Panc1 (cell line): ENCODE results near the gene FCSK. TPM values are rescaled to one million over a fixed set of nuclear protein-coding genes. Genes with fewer than 3 reads are reported as not detected.

ENCODE experiments used
- ATAC-seq: fragments of 200-7000 bp; cut with Tn5 transposase; 2 replicates; pipeline ENCODE4 v1.9.1; 2020; ENCODE audit warnings: mild to moderate bottlenecking, moderate library complexity
- BruUV-seq: library from RNA; stranded (reverse); fragments of 400-500 nt; replicated peaks from 2 replicates; lab custom pipeline; 2021; lab: Mats Ljungman, UMichigan
- CTCF ChIA-PET: fragments of 300-600 bp; sonication (Branson Sonifier 250); formaldehyde crosslinking; loops from one replicate; lab custom pipeline; 2022; ENCODE audit warnings: antibody characterized with exemption; lab: Charles Lee
- POLR2A ChIA-PET: fragments of 300-600 bp; sonication (Branson Sonifier 250); formaldehyde crosslinking; loops from one replicate; lab custom pipeline; 2022; ENCODE audit warnings: antibody characterized with exemption; lab: Charles Lee
- DNase-seq: peaks from one replicate; pipeline ENCODE4 v3.0.0-alpha.2; 2010; ENCODE audit warnings: low read depth, low spot score
- H3K27ac ChIP-seq: 2 replicates; pipeline ENCODE4 v1.5.1; 2011; ENCODE audit warnings: mild to moderate bottlenecking, low read length, inconsistent platforms
- H3K27me3 ChIP-seq: fragments of 200-500 bp; sonication (Bioruptor generic); 2 replicates; pipeline ENCODE4 v1.6.0; 2014; ENCODE audit warnings: low read length, inconsistent platforms; ENCODE audit not compliant: control insufficient read depth, insufficient read depth
- H3K36me3 ChIP-seq: fragments of 200-500 bp; sonication (Bioruptor generic); 2 replicates; pipeline ENCODE4 v1.5.1; 2014; ENCODE audit warnings: inconsistent platforms, mild to moderate bottlenecking, low read length, moderate library complexity; ENCODE audit not compliant: control insufficient read depth, insufficient read depth
- H3K4me1 ChIP-seq: 2 replicates; pipeline ENCODE4 v1.5.1; 2011; ENCODE audit warnings: inconsistent platforms, mild to moderate bottlenecking, low read length, moderate library complexity; ENCODE audit not compliant: control insufficient read depth, insufficient read depth
- H3K4me3 ChIP-seq, 2 experiments: 2 replicates each; pipeline ENCODE4 v1.5.1; 2011 to 2012; ENCODE audit warnings: low read depth in 2 of 2, low read length in 2 of 2, mild to moderate bottlenecking in 2 of 2, inconsistent platforms in 1 of 2, moderate library complexity in 1 of 2
- H3K9me3 ChIP-seq: fragments of 200-500 bp; sonication (Bioruptor generic); 2 replicates; pipeline ENCODE4 v1.5.1; 2014; ENCODE audit warnings: low read depth, mild to moderate bottlenecking, inconsistent platforms, low read length, moderate library complexity; ENCODE audit not compliant: control insufficient read depth, insufficient read depth
- POLR2AphosphoS5 ChIP-seq: IDR thresholded peaks from 2 replicates; pipeline ENCODE4 v1.6.1; 2012; ENCODE audit warnings: mild to moderate bottlenecking, low read depth, low read length, moderate library complexity
- REST ChIP-seq, 2 experiments: IDR thresholded peaks; 2 replicates each; pipeline ENCODE4 v1.6.1; 2011 to 2012; ENCODE audit warnings: low read depth in 2 of 2, control low read depth in 1 of 2, low read length in 1 of 2, mild to moderate bottlenecking in 1 of 2, moderate library complexity in 1 of 2; ENCODE audit not compliant: insufficient read depth in 1 of 2
- SIN3A ChIP-seq: IDR thresholded peaks from 2 replicates; pipeline ENCODE4 v1.6.1; 2012; ENCODE audit warnings: low read depth, mild to moderate bottlenecking, low read length, moderate library complexity, borderline replicate concordance; ENCODE audit not compliant: insufficient read depth
- TCF7L2 ChIP-seq: IDR thresholded peaks from 2 replicates; pipeline ENCODE4 v1.6.1; 2011; ENCODE audit warnings: mild to moderate bottlenecking, low read depth, low read length, inconsistent platforms
- in situ Hi-C: cut with HindIII; loops from 2 replicates; pipeline ENCODE4 v1.10.0; 2016; ENCODE audit warnings: low sequenced_read_pairs, low pct_unique_long_range_greater_than_20kb
- intact Hi-C: fragments of 100-400 bp; cut with micrococcal nuclease; formaldehyde crosslinking; loops from one replicate; pipeline ENCODE4 v1.10.0; 2022; ENCODE audit not compliant: unreplicated experiment
- total RNA-seq: library from RNA; stranded (reverse); gene quantifications from one replicate; pipeline ENCODE4 v1.2.1, GENCODE V29; 2021; ENCODE audit not compliant: unreplicated experiment
- TF ChIP-seq, protein P1 (sequence below): fragments of 450-650 bp; IDR thresholded peaks from 2 replicates; pipeline ENCODE4 v1.5.1; 2017; ENCODE audit warnings: mild to moderate bottlenecking

The FCSK gene
- total RNA-seq, 1 experiment from 2014 or later = 16.9 TPM

DNA sequence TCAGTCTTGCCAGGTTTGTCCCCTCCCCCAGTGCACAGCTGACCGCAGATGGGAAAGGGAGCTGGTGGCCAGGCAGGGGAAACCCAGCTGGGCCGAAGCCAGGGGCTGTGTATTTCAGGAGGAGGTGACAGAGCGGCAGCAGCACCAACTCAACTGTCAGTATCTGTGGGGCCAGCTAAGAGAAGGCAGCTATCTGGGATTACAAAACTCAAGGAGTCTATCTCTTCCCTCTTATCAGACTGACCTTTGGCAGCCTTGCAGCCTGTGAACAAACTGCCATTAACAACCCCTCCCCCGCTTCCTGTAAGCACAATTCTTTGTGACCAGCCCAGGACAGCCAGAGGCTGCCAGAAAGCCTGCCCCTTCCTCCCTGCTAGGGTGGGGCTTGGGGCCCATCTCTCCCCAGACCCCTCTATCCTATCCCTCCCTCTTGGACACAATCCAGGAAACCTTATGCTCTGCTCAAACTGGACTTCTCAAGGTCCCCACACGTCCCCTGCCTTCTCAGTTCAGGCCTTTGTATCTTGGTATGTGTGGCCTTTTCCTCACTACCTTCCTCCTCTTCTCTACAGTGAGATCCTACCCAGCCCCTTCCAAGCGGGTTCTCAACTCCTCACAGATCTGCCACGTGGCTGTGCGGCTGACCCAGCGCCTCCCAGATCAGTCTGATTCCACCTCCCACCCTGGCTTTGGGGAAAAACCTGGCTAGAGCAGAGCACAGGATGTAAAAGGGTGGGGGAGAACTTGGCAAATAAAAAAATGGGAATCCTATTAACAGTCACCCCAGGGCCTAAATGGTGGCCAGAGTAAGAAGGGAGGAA lies 26.0 kb upstream of the FCSK start:
- intact Hi-C loops (no loop called here), in situ Hi-C loops (no loop called here)
- TF ChIP-seq SIN3A = peak; percentile 86
- peak; percentile 81 for TF ChIP-seq POLR2AphosphoS5
- peak; percentile 61 for TF ChIP-seq TCF7L2
- no peak for TF ChIP-seq REST (IDR thresholded peaks at IDR 0.05; ENCODE audit: insufficient read depth in 1 of 2, low read depth in 2 of 2, low read length in 1 of 2)
- TF ChIP-seq, protein P1, sequence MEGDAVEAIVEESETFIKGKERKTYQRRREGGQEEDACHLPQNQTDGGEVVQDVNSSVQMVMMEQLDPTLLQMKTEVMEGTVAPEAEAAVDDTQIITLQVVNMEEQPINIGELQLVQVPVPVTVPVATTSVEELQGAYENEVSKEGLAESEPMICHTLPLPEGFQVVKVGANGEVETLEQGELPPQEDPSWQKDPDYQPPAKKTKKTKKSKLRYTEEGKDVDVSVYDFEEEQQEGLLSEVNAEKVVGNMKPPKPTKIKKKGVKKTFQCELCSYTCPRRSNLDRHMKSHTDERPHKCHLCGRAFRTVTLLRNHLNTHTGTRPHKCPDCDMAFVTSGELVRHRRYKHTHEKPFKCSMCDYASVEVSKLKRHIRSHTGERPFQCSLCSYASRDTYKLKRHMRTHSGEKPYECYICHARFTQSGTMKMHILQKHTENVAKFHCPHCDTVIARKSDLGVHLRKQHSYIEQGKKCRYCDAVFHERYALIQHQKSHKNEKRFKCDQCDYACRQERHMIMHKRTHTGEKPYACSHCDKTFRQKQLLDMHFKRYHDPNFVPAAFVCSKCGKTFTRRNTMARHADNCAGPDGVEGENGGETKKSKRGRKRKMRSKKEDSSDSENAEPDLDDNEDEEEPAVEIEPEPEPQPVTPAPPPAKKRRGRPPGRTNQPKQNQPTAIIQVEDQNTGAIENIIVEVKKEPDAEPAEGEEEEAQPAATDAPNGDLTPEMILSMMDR = no peak
- ChIA-PET CTCF (no interaction called here), POLR2A (interaction anchor here (0.7 kb wide), 1 partner anchor 150 kb away, joined by 6 read pairs; no protein-coding TSS in a partner anchor)
- no TSS peak for BruUV-seq
- Histone ChIP-seq H3K4me3 (peak overlapping the region in 1 of 2 experiments; percentile 5; a peak in 2 of 4 replicates), H3K4me1 (peaks cover 63% of the 10 kb centered on the region), H3K27ac (peak overlapping the region; percentile 99), H3K27me3 (no peaks in the 10 kb centered on the region), H3K36me3 (no peaks in the 10 kb centered on the region), H3K9me3 (no peaks in the 10 kb centered on the region)
- ATAC-seq (peak; percentile 84), DNase-seq (peak; percentile 71)

GRCh38 chr16:70429888-70430666 lies 24.3 kb upstream of the FCSK start:
- TF ChIP-seq, protein P1 = no peak
- TF ChIP-seq POLR2AphosphoS5 = no peak
- no peak for TF ChIP-seq REST (IDR thresholded peaks at IDR 0.05; ENCODE audit: insufficient read depth in 1 of 2, low read depth in 2 of 2, low read length in 1 of 2)
- TF ChIP-seq SIN3A = no peak
- no peak for TF ChIP-seq TCF7L2
- Histone ChIP-seq H3K36me3 (no peaks in the 10 kb centered on the region; the same call in 1 of the 2 replicates), H3K27ac (peak overlapping the region; percentile 99), H3K9me3 (no peaks in the 10 kb centered on the region), H3K4me1 (peaks cover 76% of the 10 kb centered on the region), H3K4me3 (no peak overlapping the region), H3K27me3 (no peaks in the 10 kb centered on the region)
- no peak for ATAC-seq
- in situ Hi-C loops (no loop called here), intact Hi-C loops (no loop called here)
- no TSS peak for BruUV-seq
- ChIA-PET CTCF (no interaction called here), POLR2A (no interaction called here)
- DNase-seq = no peak
